Measurements from ENCODE around the gene CYTIP. TPM values are rescaled to one million over a fixed set of nuclear protein-coding genes. Genes with fewer than 3 reads are reported as not detected.
A peak's percentile ranks its signal among the peaks of the same experiment; 100 is the strongest.

The CYTIP gene
- total and polyA plus RNA-seq, 5 experiments from 2014 or later = 140 to 341 (median 220) TPM

DNA sequence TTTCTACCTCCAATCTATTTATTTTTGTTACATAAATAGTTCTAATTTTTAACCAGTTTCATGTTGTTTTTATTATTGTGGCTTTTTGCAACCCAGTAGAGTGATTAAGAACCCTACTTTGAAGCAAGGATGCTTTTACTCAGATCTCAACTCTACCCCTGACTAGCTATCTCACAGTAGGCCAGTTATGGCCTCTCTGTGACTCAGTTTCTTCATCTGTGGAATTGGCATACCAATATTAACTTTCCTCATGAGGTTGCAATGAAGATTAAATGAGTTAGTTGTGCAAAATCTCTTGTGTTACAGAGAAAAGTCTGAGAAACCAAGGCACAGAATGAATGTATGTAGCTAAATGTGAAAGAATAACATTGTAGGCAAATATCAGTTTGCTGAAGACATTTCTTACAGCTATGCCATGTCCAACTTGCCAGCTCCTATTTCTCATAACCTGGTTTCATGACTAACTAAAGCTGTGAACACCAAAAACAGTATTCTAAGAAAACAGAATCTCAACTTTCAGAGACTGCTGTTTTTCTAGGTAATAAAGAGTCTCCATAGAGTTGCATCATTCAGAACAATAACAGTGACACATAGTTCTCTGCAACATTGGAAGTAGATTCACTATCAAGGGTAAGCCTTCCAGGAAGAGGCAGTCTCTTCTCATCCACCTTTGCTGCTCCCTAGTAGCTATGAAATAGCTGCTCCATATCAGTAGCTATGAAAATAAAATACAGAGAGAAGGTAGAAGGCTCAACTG lies 33.2 kb upstream of the CYTIP start:
- no peak for ATAC-seq
- Mint-ChIP-seq H3K4me3 (peak overlapping the region in 2 of 10 donors; percentile 48 to 54), H3K27ac (peak overlapping the region in 4 of 10 donors; percentile 54 to 88 (median 74)), H3K36me3 (peaks cover 0 to 2% (median 0%) of the 10 kb centered on the region in 3 donors), H3K4me1 (peaks cover 17 to 51% (median 43%) of the 10 kb centered on the region in 4 donors), H3K27me3 (no peaks in the 10 kb centered on the region), H3K9me3 (peaks cover 0 to 4% (median 0%) of the 10 kb centered on the region in 9 donors)
- POLR2A ChIA-PET = no interaction called here
- no peak for DNase-seq

- Mint-ChIP-seq H3K4me1 (peaks cover 17 to 52% (median 37%) of the 10 kb centered on the region in 4 donors), H3K4me3 (no peak overlapping the region), H3K9me3 (peaks cover 0 to 4% (median 0%) of the 10 kb centered on the region in 9 donors), H3K27me3 (no peaks in the 10 kb centered on the region), H3K27ac (peak overlapping the region in 1 of 10 donors; percentile 1), H3K36me3 (peaks cover 0 to 2% (median 0%) of the 10 kb centered on the region in 3 donors)
- POLR2A ChIA-PET = interaction anchor here (0.8 kb wide), 1 partner anchor 10 kb away, joined by 3 read pairs; no protein-coding TSS in a partner anchor
- no peak for ATAC-seq
- no peak for DNase-seq
Measured at GRCh38 chr2:157475722-157476390, 32.0 kb upstream of the CYTIP start.

GRCh38 chr2:157473581-157473980 lies 29.7 kb upstream of the CYTIP start:
- Mint-ChIP-seq H3K27me3 (no peaks in the 10 kb centered on the region), H3K36me3 (no peaks in the 10 kb centered on the region), H3K4me1 (peaks cover 11 to 52% (median 39%) of the 10 kb centered on the region in 4 donors), H3K27ac (peak overlapping the region in 6 of 10 donors; percentile 10 to 77 (median 56)), H3K4me3 (no peak overlapping the region), H3K9me3 (peaks cover 0 to 4% (median 0%) of the 10 kb centered on the region in 9 donors)
- POLR2A ChIA-PET = interaction anchor here (0.9 to 1.7 kb wide), 5 partner anchors 9 to 69 kb away, joined by 3 to 6 read pairs (median 3); no protein-coding TSS in a partner anchor
- ATAC-seq (no peak), DNase-seq (no peak)

DNA sequence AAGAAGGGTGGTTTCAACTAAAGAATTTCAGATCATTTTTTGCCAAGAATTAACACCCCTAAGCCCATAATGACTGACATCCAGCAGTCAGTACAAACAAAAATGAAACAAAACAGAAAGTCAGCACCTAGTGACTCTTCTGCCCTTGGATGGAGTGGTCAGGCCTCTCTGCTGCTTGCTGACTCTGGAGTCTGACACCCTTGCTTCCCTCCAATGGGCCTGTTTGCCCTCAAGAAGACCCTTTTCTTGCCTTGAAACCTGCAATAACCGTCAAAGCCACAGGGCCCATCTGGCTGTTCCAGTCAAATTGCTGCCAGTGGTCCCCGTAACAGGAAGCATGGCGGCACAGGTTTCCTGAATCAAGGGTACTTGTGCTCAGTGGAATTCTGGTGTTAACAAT lies 27.2 kb upstream of the CYTIP start:
- no peaks in the 10 kb centered on the region for H3K27me3 Mint-ChIP-seq
- DNase-seq = no peak
- H3K36me3 Mint-ChIP-seq = no peaks in the 10 kb centered on the region
- H3K9me3 Mint-ChIP-seq = peaks cover 0 to 4% (median 0%) of the 10 kb centered on the region in 9 donors
- peak overlapping the region in 6 of 10 donors; percentile 16 to 93 (median 58) for H3K27ac Mint-ChIP-seq
- peaks cover 18 to 66% (median 48%) of the 10 kb centered on the region in 4 donors for H3K4me1 Mint-ChIP-seq
- peak overlapping the region in 1 of 10 donors; percentile 14 for H3K4me3 Mint-ChIP-seq
- POLR2A ChIA-PET = interaction anchor here (3.2 kb wide), 1 partner anchor 28 kb away, joined by 17 read pairs; the partner anchor contains the start of gene CYTIP
- no peak for ATAC-seq

- H3K27me3 Mint-ChIP-seq = no peaks in the 10 kb centered on the region
- peak overlapping the region in 5 of 10 donors; percentile 4 to 82 (median 14) for H3K4me3 Mint-ChIP-seq
- no peaks in the 10 kb centered on the region for H3K36me3 Mint-ChIP-seq
Measured at GRCh38 chr2:157470321-157470720, 26.4 kb upstream of the CYTIP start.

GRCh38 chr2:157469726-157470125 lies 25.8 kb upstream of the CYTIP start:
- Mint-ChIP-seq H3K9me3 (peaks cover 0 to 10% (median 1%) of the 10 kb centered on the region in 9 donors), H3K36me3 (no peaks in the 10 kb centered on the region), H3K4me1 (peaks cover 24 to 77% (median 61%) of the 10 kb centered on the region in 4 donors), H3K27ac (peak overlapping the region; percentile 93 to 99 (median 96)), H3K27me3 (no peaks in the 10 kb centered on the region), H3K4me3 (peak overlapping the region; percentile 49 to 82 (median 70))
- DNase-seq = no peak
- POLR2A ChIA-PET = interaction anchor here (0.9 to 3.2 kb wide), 8 partner anchors 9 to 122 kb away, joined by 3 to 17 read pairs (median 4); partner anchors contain the start of gene CYTIP
- ATAC-seq = no peak

More at GRCh38 chr2:157470321-157470720, 26.4 kb upstream of the CYTIP start:
- DNase-seq (no peak), ATAC-seq (no peak)
- H3K4me1 Mint-ChIP-seq = peaks cover 22 to 71% (median 55%) of the 10 kb centered on the region in 4 donors
- POLR2A ChIA-PET = interaction anchor here (0.9 to 3.2 kb wide), 5 partner anchors 10 to 33 kb away, joined by 3 to 17 read pairs (median 3); partner anchors contain the start of gene CYTIP
- H3K27ac Mint-ChIP-seq = peak overlapping the region; percentile 75 to 99 (median 95)
- H3K9me3 Mint-ChIP-seq = peaks cover 0 to 8% (median 1%) of the 10 kb centered on the region in 9 donors

DNA sequence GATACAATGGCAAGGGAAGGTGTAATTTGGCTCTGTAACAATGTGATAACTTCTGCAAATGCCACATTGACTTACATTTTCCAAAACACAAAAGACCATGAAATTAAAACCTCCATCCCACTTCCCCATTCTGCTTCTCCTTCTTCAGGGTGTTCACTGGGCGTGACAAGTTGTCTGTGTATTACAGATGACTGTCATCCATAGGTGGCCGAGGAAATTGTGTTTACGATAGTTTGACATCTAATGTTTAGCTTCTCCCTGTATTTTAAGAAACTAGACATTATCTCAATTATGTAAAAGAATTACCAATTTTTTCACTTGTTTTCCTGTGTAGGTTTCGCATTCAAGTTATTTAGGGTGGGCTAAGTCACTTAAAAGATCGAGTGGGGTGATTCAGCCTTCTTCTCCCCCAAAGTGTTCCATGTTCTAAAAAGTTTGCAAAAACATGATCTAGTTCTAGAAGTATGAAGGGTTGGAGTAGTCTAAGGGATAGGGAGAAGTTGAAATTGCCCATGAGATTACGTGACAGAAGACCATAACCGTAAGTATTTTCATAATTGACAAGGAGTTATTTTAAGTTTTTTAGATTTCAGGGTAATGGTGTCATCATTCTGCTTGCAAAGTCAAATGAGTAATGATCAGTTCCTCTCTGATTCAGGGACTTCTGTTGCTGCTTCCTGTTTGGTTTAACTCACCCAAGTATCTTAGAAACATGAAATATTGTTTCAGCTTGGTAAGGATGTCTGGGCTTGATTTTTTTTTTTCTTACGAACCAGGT lies 25.2 kb upstream of the CYTIP start:
- Mint-ChIP-seq H3K9me3 (peaks cover 0 to 10% (median 1%) of the 10 kb centered on the region in 9 donors), H3K4me1 (peaks cover 28 to 83% (median 67%) of the 10 kb centered on the region in 4 donors), H3K36me3 (no peaks in the 10 kb centered on the region), H3K4me3 (peak overlapping the region; percentile 49 to 82 (median 70)), H3K27ac (peak overlapping the region; percentile 93 to 99 (median 96)), H3K27me3 (no peaks in the 10 kb centered on the region)
- ATAC-seq (peak; percentile 77 to 93), DNase-seq (peak in 5 of 10 donors; percentile 19 to 81 (median 61))
- POLR2A ChIA-PET = interaction anchor here (0.6 to 3.2 kb wide), 9 partner anchors 11 to 121 kb away, joined by 3 to 17 read pairs (median 3); partner anchors contain the start of gene CYTIP

DNA sequence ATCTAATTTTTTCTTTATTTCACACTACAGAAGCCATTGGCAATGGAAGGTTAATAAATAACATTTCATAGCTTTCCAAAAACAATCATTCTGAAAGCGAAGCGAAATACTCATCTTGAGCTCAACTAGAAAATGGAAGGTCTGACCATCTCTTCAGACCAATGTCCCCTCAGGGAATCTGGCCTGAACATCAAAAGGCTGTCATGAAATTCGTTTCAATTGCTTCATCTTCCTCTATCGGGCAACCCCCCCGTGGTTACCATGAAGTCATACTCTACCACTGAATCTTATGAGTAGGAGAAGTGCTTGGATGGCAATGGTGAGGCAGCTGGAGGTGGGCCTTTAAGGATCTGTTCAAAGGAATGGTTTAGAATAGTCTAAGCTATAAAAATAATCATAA lies 22.9 kb upstream of the CYTIP start:
- no peak for ATAC-seq
- no peak for DNase-seq
- Mint-ChIP-seq H3K4me1 (peaks cover 25 to 90% (median 77%) of the 10 kb centered on the region in 4 donors), H3K4me3 (no peak overlapping the region), H3K9me3 (peaks cover 0 to 10% (median 1%) of the 10 kb centered on the region in 9 donors), H3K27ac (peak overlapping the region; percentile 39 to 98 (median 94)), H3K36me3 (no peaks in the 10 kb centered on the region), H3K27me3 (no peaks in the 10 kb centered on the region)
- POLR2A ChIA-PET = interaction anchor here (0.6 to 2.9 kb wide), 6 partner anchors 9 to 32 kb away, joined by 3 to 18 read pairs (median 4); partner anchors contain the start of gene CYTIP

- Mint-ChIP-seq H3K27me3 (no peaks in the 10 kb centered on the region), H3K36me3 (no peaks in the 10 kb centered on the region), H3K27ac (peak overlapping the region; percentile 52 to 98 (median 89)), H3K4me1 (peaks cover 28 to 96% (median 81%) of the 10 kb centered on the region in 4 donors), H3K4me3 (peak overlapping the region in 4 of 10 donors; percentile 5 to 15 (median 10)), H3K9me3 (peaks cover 0 to 10% (median 1%) of the 10 kb centered on the region in 9 donors)
- POLR2A ChIA-PET = interaction anchor here (0.9 to 2.9 kb wide), 7 partner anchors 10 to 129 kb away, joined by 3 to 18 read pairs (median 3); no protein-coding TSS in a partner anchor
- no peak for ATAC-seq
- no peak for DNase-seq
Measured at GRCh38 chr2:157465554-157465953, 21.7 kb upstream of the CYTIP start.

GRCh38 chr2:157463002-157463401 lies 19.1 kb upstream of the CYTIP start:
- Mint-ChIP-seq H3K9me3 (peaks cover 0 to 10% (median 1%) of the 10 kb centered on the region in 9 donors), H3K4me1 (peaks cover 28 to 86% (median 71%) of the 10 kb centered on the region in 4 donors), H3K27me3 (no peaks in the 10 kb centered on the region), H3K36me3 (no peaks in the 10 kb centered on the region), H3K27ac (peak overlapping the region in 8 of 10 donors; percentile 32 to 97 (median 71)), H3K4me3 (peak overlapping the region in 2 of 10 donors; percentile 41 to 44)
- POLR2A ChIA-PET = no interaction called here
- ATAC-seq (no peak), DNase-seq (no peak)

DNA sequence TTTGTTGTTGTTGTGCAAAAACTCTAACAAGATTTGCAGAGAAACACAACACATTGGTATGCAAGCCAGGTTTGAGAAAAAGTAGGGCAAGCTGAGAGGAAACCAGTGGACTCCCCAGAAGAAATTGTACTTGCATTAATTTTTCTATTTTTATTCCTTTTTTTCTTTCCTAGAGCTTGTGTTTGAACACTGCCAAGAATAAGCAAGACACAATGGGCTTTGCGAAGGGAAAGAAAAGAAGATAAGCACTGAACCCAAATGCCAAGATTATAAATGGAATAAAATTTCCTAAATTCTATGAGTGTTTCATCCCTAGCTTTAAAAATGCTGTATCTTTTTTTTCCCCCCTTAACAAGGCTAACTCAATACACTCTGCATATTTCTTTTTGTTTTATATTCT lies 17.0 kb upstream of the CYTIP start:
- H3K4me1 Mint-ChIP-seq = peaks cover 26 to 72% (median 67%) of the 10 kb centered on the region in 4 donors
- ATAC-seq = no peak
- POLR2A ChIA-PET = interaction anchor here (0.7 to 1.9 kb wide), 8 partner anchors 9 to 33 kb away, joined by 3 to 8 read pairs (median 4); partner anchors contain the start of gene CYTIP
- no peak for DNase-seq
- no peaks in the 10 kb centered on the region for H3K27me3 Mint-ChIP-seq
- peaks cover 0 to 8% (median 0%) of the 10 kb centered on the region in 9 donors for H3K9me3 Mint-ChIP-seq
- H3K36me3 Mint-ChIP-seq = no peaks in the 10 kb centered on the region
- no peak overlapping the region for H3K4me3 Mint-ChIP-seq
- H3K27ac Mint-ChIP-seq = peak overlapping the region in 5 of 10 donors; percentile 63 to 93 (median 67)

Data from naive thymus-derived CD8-positive, alpha-beta T cell (primary cell).